ENCODE data around the gene MORN4. TPM values are rescaled to one million over a fixed set of nuclear protein-coding genes. Genes with fewer than 3 reads are reported as not detected.

MORN4 gene
- total and polyA plus RNA-seq, 9 of the 15 experiments (the other 6 are each of a cell fraction or from before 2014, with no cell fraction given): 8.3 to 23.9 (median 11.7) TPM

DNA sequence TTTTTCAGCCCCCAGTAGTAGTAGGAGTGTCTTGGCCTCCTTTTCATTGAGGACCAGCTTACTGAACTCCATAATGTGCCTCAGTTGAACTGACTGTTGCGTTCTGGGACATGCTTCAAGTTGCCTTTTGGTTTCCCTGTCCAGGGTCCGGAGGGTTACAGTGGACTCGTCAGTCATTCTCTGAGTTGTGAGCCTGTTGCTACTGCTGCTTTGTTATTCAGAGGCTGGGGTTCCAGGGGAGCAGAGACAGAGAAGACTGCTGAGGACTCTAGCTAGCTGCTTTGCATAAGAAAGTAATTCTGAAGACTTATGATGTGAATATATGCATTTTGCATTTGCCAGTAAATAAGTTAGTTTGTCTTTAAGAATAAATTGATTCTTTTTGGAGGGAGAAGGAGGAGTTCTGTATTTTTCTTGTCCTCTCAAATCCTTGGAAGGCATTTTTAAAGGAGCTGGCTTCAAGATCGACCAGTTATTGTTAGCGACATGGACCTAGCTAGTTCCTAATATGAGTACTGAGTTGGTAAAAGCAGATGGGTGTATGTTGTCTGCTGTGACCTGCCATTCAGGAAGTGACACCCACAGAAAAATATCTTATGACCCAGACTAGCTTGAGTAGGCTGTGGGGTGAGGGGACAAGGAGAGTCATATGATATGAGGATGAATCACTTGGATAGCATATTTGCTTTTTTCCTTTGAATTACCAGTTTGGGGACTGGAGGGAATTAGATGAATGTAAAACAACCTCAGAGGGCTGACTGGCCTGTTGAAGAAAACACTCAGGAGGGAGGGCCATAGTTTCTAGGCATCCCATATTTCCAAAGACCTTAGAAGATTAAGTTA, 15.5 kb upstream of the MORN4 start (continued):
- no peak for TF ChIP-seq ZHX1 (conservative IDR thresholded peaks at IDR 0.05; ENCODE audit: low read length)
- TF ChIP-seq SP2 (IDR thresholded peaks at IDR 0.05; ENCODE audit: extremely low read depth, low read depth, low read length, poor library complexity, severe bottlenecking): no peak
- TF ChIP-seq KAT7 (CRISPR knock-in tag; IDR thresholded peaks at IDR 0.05; ENCODE audit: borderline replicate concordance): no peak
- TF ChIP-seq ETV6 (IDR thresholded peaks at IDR 0.05; ENCODE audit: borderline replicate concordance in 1 of 2, low read depth in 2 of 2, low read length in 1 of 2): no peak
- no peak for TF ChIP-seq ETV6 (CRISPR knock-in tag; IDR thresholded peaks at IDR 0.05; ENCODE audit: borderline replicate concordance)
- TF ChIP-seq ZFPM2 (CRISPR knock-in tag; IDR thresholded peaks at IDR 0.05): no peak
- TF ChIP-seq ATF7 (IDR thresholded peaks at IDR 0.05): no peak
- TF ChIP-seq, protein P1, sequence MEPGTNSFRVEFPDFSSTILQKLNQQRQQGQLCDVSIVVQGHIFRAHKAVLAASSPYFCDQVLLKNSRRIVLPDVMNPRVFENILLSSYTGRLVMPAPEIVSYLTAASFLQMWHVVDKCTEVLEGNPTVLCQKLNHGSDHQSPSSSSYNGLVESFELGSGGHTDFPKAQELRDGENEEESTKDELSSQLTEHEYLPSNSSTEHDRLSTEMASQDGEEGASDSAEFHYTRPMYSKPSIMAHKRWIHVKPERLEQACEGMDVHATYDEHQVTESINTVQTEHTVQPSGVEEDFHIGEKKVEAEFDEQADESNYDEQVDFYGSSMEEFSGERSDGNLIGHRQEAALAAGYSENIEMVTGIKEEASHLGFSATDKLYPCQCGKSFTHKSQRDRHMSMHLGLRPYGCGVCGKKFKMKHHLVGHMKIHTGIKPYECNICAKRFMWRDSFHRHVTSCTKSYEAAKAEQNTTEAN (CRISPR knock-in tag; IDR thresholded peaks at IDR 0.05): no peak
- TF ChIP-seq DACH1 (IDR thresholded peaks at IDR 0.05; ENCODE audit: partially characterized antibody): peak; percentile 13
- TF ChIP-seq ATF1 (CRISPR knock-in tag; IDR thresholded peaks at IDR 0.05): no peak
- no peak for TF ChIP-seq ATF1 (tag; IDR thresholded peaks at IDR 0.05)
- TF ChIP-seq, protein P2, sequence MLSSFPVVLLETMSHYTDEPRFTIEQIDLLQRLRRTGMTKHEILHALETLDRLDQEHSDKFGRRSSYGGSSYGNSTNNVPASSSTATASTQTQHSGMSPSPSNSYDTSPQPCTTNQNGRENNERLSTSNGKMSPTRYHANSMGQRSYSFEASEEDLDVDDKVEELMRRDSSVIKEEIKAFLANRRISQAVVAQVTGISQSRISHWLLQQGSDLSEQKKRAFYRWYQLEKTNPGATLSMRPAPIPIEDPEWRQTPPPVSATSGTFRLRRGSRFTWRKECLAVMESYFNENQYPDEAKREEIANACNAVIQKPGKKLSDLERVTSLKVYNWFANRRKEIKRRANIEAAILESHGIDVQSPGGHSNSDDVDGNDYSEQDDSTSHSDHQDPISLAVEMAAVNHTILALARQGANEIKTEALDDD (IDR thresholded peaks at IDR 0.05): peak; percentile 93
- no peak for TF ChIP-seq ZNF121 (CRISPR knock-in tag; conservative IDR thresholded peaks at IDR 0.05)
- TF ChIP-seq HNRNPL (IDR thresholded peaks at IDR 0.05; ENCODE audit: low read depth, low read length): no peak
- no peak for TF ChIP-seq SFPQ (IDR thresholded peaks at IDR 0.05; ENCODE audit: low read depth, low read length)
- TF ChIP-seq SUPT5H (IDR thresholded peaks at IDR 0.05): no peak
- TF ChIP-seq TRIM24 (IDR thresholded peaks at IDR 0.05): peak in 1 of 2 experiments; percentile 61; a peak in 2 of 4 replicates
- TF ChIP-seq TOE1 (IDR thresholded peaks at IDR 0.05; ENCODE audit: borderline replicate concordance): peak; percentile 75
- no peak for TF ChIP-seq TOE1 (CRISPR knock-in tag; IDR thresholded peaks at IDR 0.05; ENCODE audit: borderline replicate concordance, low read depth)
- no peak for TF ChIP-seq ZNF668 (CRISPR knock-in tag; IDR thresholded peaks at IDR 0.05)
- TF ChIP-seq GTF2F1 (IDR thresholded peaks at IDR 0.05; ENCODE audit: low read depth, low read length): no peak
